NCI-H1417 treated with DMSO at 0.1 percent for 48 hours (cell line): Measurements from ENCODE around the gene TIMM21.

Experiments
- DNase-seq: peaks from one replicate; lab custom pipeline; 2025; lab: John Stamatoyannopoulos, UW

TIMM21 gene

DNA sequence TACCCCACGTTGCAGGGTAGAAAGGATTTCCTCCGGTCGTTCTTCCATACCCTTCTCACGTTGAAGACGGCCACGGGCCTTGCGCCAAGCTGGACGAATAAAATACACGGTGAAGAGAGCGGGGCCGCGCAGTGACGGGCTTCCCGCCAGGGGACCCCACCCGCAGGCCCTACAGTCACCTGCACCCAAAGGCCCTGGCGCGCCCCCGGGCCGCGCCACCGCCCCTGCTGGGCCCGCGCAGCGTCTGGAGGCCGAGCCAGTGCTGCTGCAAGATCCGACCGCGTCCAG is 888 bp upstream of the TIMM21 start:
- DNase-seq: no peak

DNA sequence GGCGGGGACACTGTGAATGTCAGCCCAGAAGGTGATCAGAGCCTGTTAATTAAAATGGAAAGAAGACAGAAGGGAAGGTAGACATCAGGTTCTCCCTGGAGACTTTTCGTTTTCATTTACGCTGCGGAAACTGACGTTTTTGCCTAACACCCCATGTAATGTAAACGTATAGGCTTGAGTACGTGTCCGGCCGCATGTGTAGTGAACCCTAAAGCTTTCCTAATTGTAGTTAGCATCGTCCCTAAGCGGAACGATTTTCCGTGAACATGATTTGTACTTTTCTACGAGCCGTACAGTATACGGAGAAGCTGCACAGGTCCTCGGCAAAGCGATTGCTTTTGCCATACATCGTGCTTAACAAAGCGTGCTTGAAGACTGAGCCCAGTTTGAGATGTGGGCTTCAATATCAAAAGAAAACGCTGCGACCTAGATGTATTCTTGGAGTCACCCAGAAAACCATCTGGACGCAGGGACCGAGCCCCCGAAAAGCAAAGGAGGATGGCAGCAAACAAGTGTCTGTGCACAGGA is 284 bp downstream of the TIMM21 start:
- DNase-seq: no peak

DNA sequence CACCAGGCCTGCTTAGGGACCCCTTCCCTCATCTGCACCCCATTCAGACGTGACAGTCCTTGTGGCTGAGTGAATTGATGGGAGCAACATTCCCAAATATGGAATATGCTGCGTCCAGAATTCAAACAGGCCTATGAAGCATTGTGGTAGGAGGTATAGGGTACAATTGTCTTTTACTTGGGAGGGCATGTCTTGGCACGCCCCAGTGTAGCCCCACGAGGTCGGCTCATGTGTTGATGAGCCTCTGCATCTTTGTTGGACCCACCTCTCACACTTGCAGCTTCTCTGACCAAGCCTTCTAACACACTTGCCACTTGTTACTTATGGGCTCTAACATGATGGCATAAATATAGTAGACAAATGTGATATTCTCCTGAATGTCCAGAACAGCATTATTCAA is 1.6 kb downstream of the TIMM21 start:
- DNase-seq: no peak

DNA sequence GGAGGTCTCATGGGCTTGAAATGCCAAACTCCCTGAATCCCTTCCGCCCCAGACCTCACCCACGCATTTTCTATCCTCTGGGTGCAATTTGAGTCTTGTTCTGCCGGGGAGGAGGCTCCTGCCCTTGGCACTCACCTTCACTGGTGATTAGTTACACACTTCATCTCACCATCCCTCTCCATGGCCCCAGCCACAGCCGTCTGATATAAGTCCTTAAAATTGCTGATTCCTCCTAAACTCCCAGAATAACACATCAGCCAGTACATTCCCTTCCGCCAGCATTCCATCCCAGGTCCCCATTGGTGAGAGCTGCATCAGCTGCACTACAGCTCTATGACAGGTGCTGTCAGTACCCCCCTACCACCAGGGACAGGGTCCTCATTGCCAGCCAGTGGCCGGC is 3.9 kb downstream of the TIMM21 start:
- no peak for DNase-seq

DNA sequence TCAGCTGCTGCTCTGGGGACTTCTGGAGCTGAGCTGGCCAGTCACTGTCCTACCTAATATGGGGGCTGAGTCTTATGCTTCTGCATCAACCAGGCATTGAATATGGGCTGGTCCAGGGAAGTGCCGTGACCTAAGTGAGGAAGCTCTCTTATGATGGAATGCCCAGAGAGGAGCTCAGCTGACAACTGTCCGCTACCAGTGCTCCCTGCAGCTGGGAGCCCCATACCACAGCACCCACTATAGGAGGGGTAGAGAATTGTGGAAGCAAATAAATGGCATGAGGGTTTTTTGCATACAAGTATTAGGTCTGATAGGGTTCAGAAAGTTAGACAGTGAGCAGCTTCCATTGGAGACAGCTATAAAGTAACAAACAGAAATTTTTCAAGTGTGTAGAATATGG is 4.5 kb downstream of the TIMM21 start:
- DNase-seq: no peak

DNA sequence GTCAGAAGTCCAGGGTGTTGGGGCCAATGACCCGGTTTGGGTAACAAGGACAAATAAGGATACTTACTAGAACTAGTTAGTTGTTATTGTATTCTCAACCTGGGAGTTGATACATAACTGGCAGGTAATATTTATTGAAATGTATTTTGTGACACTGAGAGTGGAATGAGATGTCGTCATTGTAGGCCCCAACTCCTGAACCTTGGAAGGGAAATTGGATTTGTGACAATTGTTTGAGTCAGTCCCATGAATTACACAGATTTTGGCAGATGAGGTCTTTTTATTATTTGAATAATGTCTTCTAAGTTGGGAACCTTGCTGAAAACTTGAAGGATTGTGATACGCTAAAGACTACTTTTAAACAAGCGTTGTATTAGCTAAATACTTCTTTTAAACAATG is 5.1 kb downstream of the TIMM21 start:
- DNase-seq: no peak

DNA sequence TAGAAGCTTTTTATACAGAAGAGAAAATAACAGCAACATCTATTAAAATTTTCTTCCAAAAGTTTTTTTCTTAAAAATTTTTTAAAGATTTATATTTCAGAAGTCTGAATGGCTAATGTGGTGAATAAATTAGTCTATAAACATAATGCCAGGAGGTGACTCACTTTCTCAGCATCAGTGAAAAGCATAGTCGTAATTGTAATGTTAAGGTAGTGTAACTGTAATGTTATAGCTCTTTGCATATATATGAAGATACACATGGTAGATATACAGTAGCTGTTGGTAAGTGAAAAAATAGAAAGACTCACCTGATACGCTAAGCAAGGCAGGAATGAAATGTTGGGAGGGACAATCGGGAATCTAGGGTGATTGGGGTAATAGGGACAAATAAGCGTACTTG is 5.5 kb downstream of the TIMM21 start:
- no peak for DNase-seq

DNA sequence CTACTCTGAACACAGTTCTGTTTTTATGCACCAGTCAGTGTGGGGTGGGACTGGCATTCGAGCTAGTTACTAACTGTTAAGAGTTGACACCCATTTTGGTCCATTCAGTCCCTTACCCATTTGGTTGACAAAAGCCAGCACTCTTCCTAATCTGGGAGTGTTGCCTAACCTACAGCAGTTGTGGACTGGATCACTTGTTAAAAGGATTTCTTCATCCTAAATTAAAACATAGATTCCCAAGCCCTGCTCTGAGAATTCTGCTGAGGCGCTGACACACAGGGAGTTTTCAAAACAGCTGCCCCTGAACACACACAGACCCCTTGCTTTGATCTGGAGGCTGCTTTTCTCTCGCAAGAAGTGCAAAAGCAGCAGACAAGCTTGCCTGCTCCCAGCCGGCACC is 6.4 kb downstream of the TIMM21 start:
- no peak for DNase-seq

DNA sequence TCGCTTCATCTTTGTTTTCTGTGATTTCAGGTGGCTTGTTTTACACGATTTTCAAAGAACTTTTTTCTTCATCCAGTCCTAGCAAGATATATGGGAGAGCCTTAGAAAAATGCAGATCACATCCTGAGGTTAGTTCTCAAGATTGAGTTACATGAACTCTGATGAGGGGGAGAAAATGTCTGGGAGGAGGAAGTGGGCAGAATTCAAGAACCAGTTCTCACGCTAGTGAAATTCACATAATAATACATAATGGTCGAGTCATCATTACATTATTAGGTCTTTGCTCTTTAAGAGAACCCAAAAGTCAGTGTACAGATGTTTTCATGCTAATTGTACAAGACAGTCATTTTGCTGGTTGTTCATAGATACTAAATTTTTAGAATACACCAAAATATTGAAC is 7.0 kb downstream of the TIMM21 start:
- DNase-seq: no peak

DNA sequence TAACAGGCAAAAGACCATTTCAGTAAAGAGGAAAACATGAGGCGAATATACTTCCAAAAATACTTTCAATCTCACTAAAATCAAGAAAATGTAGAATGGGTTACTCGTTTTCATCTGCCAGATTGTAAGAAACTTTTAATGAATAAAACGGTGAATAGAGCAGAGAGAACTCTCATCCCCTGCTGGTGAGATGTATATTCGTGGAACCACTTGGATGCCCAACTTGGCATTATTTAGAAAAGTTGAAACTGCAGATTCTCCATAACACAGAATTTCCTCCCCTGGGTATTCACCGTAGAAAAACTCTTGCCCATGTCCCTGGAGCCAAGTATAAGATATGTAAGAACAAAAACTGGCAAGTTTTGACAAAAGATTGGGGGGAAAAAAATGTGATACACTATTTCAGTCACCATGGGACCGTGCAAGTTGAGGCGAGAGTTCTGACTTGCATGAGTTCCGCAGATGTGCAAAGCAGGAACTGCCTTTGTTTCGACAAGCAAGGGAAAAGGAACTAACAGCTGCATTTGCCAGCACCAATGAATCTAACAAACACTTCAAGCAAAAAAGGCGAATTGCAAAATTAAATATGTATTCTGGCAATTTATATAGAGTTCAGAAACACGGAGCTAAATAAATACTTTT is 14.8 kb downstream of the TIMM21 start:
- no peak for DNase-seq

DNA sequence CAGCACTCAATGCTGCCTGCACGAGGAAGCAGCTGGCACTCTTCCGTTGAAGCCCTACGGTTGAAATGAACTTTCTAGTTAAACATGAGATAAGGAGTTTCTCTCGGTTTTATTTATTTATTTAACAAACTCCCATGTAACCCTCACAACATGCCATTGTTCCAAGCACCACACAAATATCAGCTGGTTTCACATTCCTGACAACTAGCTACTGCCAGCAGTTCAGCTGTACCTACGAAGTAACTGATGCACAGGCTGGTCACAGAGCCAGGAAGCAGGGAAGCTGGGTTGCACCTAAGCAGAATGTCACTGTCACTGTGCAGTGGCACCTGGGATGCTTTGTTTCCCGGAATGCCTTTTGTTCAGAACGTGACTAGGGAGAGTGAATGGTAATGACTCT is 18.1 kb downstream of the TIMM21 start:
- no peak for DNase-seq

DNA sequence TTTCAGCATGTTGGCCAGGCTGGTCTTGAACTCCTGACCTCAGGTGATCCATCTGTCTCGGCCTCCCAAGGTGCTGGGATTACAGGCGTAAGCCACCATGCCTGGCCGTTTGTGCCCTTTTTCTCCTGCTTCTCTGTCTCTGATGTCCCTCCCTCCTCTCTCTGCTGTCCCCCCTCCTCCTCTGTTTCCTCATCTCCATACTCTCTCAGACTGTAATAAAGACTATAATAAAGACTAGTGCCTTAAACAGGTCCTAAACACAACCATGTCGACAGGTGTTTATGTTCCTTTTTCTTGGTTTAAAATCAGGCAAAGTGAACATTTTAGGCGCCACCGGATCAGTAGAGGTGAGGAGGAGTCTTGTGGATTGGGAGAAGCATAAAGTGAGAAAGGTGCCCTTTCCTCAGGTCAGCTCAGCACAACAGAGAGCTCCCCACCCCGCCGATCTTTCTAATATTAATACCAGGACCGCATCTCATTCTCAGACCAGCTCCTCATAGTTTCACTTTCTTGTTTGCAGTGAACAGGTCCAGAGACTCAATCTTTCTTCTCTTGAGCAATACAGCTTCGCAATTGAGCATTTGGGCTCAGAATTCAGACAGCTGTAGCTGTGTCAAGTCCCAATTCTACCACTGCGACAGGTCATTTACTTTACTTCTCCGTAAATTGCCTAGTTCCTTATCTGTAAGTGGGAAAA is 23.7 kb downstream of the TIMM21 start:
- no peak for DNase-seq

DNA sequence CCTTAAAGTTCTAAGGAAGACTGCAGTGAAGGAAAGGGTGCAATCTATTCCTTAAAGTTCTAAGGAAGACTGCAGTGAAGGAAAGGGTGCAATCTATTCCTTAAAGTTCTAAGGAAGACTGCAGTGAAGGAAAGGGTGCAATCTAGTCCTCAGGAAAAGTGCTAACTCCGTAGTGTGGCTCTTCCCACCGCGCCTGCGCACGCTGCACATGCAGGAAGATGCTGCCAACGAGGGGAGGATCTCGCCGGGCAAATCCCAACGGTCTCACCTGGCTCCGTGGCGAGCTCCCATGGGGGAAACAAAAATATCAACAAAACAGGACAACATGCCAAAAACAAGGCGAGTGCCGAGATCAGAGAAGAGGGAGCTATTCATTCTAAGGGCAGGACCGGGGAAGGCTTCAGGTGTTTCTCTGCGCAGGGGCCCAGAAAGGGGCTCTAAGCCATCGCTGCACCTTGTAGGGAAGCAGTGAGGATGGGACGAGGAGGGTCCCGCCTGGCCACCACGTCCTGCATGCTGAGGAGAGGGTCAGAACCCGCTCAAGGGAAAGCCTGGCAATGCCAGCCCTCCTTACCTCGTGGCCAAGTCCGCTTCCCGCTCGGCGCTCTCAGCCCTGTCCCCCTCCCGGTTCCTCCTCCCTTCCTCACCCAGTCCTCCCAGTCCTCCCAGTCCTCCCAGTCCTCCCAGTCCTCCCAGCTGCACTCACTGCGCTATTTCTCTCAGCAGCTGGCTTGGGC is 24.5 kb downstream of the TIMM21 start:
- DNase-seq: no peak

DNA sequence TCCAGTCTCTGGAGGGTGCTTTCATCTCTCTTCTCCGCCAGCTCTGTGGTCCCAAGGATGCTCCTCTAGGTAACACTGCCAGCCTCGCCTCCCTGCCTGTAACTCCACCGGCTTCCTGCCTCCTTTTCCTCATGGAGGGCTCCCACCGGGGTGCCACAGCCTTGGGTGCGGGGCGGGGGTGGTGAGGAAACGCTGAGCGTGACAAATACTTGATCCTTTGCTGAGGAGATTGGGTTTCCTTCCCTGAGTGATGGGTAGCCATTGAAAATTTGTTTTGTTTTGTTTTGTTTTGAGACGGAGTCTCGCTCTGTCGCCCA is 25.1 kb downstream of the TIMM21 start:
- DNase-seq: no peak

DNA sequence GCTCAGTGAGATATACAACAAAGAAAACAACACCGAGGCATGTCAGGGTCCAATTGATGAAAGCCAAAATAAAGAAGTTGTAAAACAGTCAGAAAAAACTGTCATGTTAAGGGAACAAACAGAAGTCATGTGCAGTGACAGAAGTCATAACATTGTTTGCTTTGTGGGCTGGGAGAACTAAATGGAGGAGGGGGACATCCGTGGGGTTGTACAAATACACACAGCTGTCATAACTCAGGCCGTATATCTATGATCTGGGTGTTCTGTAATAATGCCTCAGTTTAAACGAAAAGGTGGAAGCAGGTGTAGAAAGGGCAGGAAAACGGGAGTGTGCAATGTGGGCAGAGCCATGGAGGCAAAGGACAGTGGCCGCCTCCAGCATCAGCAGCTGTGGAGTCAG is 27.3 kb downstream of the TIMM21 start:
- peak; percentile 60 for DNase-seq

DNA sequence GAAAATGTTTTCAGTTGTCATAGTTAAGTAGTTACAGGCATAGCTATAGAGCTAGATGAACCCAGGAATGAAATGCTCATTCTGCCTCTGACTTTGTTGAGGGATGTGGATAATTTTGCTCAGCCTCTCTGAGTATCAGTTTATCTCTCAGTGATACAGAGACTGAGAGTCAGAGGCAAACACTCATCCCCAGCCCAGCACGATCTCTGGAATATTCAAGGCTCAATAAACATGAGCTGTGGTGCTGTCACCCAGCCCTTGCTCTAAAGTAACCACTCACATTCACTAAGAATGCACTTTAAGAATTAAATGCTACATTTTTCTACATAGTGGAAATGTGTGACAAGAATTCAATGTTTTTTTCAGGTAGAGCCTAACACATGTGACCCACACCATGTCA is 30.6 kb downstream of the TIMM21 start:
- DNase-seq: no peak

DNA sequence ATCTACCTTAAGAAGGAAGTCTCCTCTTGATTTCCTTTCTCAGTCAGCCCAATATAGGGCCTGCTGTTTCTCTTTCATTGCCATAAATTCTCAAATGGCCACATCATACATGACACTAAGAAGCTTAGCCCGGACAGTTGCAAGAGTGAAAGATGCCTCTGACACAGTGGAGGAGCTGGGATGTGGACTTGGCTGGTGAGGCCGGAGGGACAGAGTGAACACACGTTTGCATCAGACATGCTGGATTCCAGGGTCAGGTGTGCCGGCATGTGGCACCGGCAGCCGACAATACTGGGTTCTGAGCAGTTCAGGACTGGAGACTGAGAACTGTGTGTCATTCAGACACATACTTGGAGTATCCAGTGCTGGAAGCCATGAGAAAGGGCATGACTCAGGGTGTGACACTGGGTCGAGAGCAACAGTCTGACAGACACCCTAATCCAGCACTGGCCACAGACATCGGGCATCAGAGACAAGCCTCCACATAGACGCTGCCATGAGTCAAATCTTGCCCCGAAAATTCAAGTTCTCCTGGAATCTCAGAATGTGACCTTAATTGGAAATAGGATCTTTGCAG is 31.4 kb downstream of the TIMM21 start:
- DNase-seq: no peak

DNA sequence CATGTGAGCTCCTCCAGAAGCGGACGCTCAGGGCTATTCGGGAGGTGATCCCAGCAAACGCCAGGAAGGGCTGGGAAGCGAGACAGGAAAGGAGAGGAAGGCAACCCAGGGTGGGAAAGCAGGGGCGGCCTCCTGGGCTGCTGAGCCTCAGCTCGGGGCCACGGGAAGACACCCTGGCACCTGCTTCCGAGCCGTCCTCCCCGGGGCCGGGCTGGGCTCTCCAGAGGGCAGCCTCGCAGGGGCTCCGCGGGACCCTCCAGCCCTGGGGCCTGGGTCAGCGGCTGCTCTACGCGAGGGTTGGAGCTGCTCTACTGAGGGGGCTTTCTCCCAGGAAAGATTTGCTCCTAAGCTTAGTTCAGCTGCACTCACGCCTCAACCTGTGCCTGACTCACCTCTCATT is 34.0 kb downstream of the TIMM21 start:
- DNase-seq: no peak

DNA sequence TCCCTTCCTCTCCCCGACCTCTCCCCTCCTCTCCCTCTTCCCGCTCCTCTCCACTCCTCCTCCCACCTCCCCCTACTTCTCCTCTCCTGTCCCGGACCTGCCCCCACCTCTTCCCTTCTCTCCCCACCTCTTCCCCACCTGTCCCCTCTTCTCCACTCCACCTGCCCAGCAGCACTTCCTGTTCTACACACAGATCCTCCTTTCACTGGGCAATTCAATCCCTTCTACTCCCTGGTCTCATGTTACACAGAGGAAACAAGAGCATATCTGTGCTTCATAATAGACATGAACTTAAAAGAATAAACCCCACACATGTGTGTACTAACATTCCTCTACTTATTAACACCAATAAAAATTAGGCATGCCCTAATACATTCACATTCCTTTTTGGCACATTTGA is 34.8 kb downstream of the TIMM21 start:
- DNase-seq: peak; percentile 20

DNA sequence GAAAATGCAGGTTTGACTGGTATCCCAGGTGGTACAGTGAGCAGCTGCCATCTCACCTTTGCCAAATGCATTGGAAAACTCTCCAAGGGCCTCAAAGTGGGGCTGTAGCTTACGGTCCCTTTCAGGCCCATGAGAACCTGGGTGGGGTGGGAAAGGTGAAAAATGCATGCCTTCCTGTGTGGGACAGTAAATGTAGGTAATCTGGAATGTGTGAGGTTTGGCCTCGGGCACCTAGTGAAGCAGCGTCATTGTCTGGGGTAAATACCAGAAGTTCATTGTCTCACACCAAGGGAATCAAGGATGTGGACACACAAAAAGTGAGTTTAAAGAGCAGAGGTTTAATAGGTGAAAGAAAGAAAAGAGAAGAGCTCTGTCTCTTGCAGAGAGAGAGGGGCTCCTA is 36.6 kb downstream of the TIMM21 start:
- no peak for DNase-seq

DNA sequence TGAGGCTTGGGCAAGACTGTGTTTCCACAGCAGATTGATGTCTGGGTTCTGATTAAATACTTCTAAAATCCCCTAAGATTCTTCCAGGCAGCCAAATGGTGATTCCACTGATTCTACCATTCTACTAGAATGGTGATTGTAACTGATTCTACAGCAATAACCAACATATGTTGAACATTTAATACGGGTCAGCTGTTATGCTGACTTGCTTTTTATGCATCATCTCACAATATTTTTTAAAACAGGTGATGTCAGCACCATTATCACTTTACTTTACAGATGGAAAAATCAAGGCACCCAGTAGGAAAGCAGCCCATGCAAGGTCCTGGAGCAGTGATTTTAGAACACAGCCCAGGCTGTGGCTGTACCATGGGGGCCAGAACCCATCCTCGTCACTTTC is 37.5 kb downstream of the TIMM21 start:
- no peak for DNase-seq

DNA sequence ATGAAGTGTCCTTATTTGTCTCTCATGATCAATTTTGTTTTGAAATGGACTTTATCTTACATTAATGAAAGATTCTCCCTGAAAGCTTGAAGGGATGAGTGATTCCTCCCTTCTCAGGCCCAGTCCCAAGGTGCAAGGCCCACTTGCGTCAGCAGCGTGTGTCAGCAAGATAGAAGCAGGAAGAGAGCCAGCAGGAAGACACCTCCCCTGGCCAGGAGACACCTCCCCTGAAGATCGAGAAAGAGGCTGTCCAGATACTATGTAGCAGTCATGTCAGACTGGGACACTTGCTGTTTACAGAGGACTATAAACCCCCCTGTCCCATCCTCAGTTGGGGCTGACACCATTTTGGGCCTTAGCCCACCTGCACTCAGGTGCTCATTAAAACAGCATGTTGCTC is 38.3 kb downstream of the TIMM21 start:
- no peak for DNase-seq

DNA sequence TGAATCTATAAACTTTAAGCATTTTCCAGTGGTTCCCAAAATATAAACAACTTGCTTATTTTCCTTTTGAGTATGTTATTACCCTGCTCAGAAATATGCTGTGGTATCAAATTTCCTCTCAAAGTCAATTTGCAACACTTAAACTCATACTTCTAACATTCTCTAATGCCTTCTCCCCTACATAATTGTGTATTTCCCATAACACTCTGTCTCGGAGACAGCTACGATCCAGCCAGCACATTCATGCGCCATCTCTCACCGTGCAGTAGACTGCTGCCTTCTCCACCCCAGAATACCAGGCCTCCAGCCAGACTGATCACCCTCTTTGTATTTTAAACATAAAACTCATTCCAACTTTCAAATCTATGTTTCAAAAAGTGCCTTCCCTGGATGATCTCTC is 41.8 kb downstream of the TIMM21 start:
- DNase-seq: no peak
